Pancreas (tissue), 10 donors: ENCODE data around the gene BANF1. TPM values are rescaled to one million over a fixed set of nuclear protein-coding genes. Genes with fewer than 3 reads are reported as not detected.

Source experiments
- ATAC-seq, 4 donors: fragments of 200-7000 bp; cut with Tn5 transposase; one replicate each; pipeline versions ENCODE4 v1.8.0 to v1.9.1; 2020; ENCODE audit warnings: mild to moderate bottlenecking in 4 of 4, moderate library complexity in 4 of 4
- DNase-seq, 6 donors: peaks; one replicate each; pipeline ENCODE4 v3.0.0-alpha.2; 2020
- FAIRE-seq: peaks from 2 replicates; lab custom pipeline; 2012; peaks lifted over from hg19 to GRCh38; lab: Jason Lieb, UNC
- H3K27ac ChIP-seq, 4 donors: fragments of 200-600 bp; sonication (generic); 1 replicate in 3 of 4; 2 replicates in 1 of 4; pipeline versions ENCODE4 v1.5.0 to v1.8.0; 2020
- H3K27me3 ChIP-seq, 4 donors: fragments of 200-600 bp; one replicate each; pipeline ENCODE4 v1.8.0; 2021
- H3K36me3 ChIP-seq, 3 donors: fragments of 200-600 bp; sonication (generic) in 1 of 3; one replicate each; pipeline versions ENCODE4 v1.5.0 to v1.8.0; 2020 to 2021
- H3K4me1 ChIP-seq, 3 donors: fragments of 200-600 bp; one replicate each; pipeline ENCODE4 v1.8.0; 2021
- H3K4me3 ChIP-seq, 4 donors: fragments of 200-600 bp; sonication (generic) in 2 of 4; one replicate each; pipeline versions ENCODE4 v1.5.0 to v1.8.0; 2020 to 2021
- H3K9me3 ChIP-seq, 4 donors: fragments of 200-600 bp; one replicate each; pipeline ENCODE4 v1.8.0; 2021
- CTCF ChIP-seq, 4 donors: fragments of 200-600 bp; sonication (generic) in 3 of 4; IDR thresholded peaks; one replicate each; pipeline versions ENCODE4 v1.5.0 to v1.8.0; 2021; ENCODE audit warnings: antibody characterized with exemption in 4 of 4
- WGBS, 2 donors: extraction: QIAGEN DNeasy Blood & Tissue Kit; methylation state at CpG; one replicate each; pipeline ENCODE4 v1.1.7; 2013; 5-methylcytosine and 5-hydroxymethylcytosine counted together
- intact Hi-C, 3 donors: fragments of 100-400 bp; cut with DNase I; formaldehyde crosslinking; loops; one replicate each; pipeline versions ENCODE4 v1.11.1 to v1.14.2; 2022
- polyA plus RNA-seq, 2 donors: library from polyadenylated mRNA; stranded (reverse); fragments of 200-250 nt; gene quantifications; one replicate each; pipeline ENCODE4 v1.2.3, GENCODE V29; 2013
- total RNA-seq, 6 donors: library from RNA; stranded (reverse); fragmentation: NEBNext Ultra II Directional in 4 of 6; extraction: Animal tissue kit (Norgen Biotek cat#: 25700) in 4 of 6; gene quantifications; one replicate each; pipeline versions ENCODE4 v1.2.1 to v1.2.4, GENCODE V29; 2021 to 2023
- donor health status: healthy with polysubstance abuse.
- donor health status: DM: no; HTN: no; CAD: no; lungs with moderate emphysema.
- donor health status: DM: no; HTN: no; CAD: no.
- donor health status: control.
- donor health status: control.
- donor health status: Bipolar disorder and iron deficiency.
- donor health status: DM: yes; HTN: yes; CAD: no.
- donor health status: DM: no; HTN: no; CAD: no.
- donor health status: DM: no; HTN: no; CAD: no.
- donor health status: DM: yes; HTN: yes; CAD: no.

The BANF1 gene
- total and polyA plus RNA-seq, 8 donors = 47.5 to 146 (median 84.0) TPM

- no peak for TF ChIP-seq CTCF (IDR thresholded peaks at IDR 0.05)
- Histone ChIP-seq H3K4me3 (no peak overlapping the region), H3K4me1 (peaks cover 9 to 19% (median 14%) of the 10 kb centered on the region in 3 donors), H3K9me3 (no peaks in the 10 kb centered on the region), H3K27ac (no peak overlapping the region), H3K27me3 (no peaks in the 10 kb centered on the region), H3K36me3 (no peaks in the 10 kb centered on the region)
- no peak for ATAC-seq
- intact Hi-C loops = no loop called here
- 62 to 71% methylated on average over 17 of the region's 17 CpGs for WGBS, 2 donors
- no peak for FAIRE-seq
- no peak for DNase-seq
These were observed 43.4 kb upstream of the BANF1 start for GRCh38 chr11:65958774-65959420.

DNA sequence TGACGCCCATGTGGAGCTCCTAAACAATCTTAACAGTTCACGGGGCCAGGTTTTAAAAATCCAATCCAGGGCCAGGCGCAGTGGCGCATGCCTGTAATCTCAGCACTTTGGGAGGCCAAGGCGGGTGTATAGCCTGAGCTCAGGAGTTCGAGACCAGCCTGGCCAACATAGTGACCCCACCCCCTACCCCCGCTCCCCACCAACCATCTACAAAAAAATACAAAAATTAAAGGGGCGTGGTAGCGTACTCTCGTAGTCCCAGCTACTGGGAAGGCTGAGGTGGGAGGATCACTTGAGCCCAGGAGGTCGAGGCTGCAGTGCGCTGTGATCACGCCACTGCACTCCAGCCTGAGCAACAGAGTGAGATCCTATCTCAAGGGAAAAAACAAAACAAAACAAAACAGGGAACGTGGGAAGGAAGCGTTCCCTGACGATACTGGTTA, 41.5 kb upstream of the BANF1 start:
- 44 to 46% methylated on average over 16 of the region's 16 CpGs for WGBS, 2 donors
- no peak for TF ChIP-seq CTCF (IDR thresholded peaks at IDR 0.05)
- H3K27me3 ChIP-seq = no peaks in the 10 kb centered on the region
- H3K4me3 ChIP-seq = peak overlapping the region; percentile 92 to 99 (median 96)
- H3K9me3 ChIP-seq = no peaks in the 10 kb centered on the region
- FAIRE-seq = no peak
- no peak for DNase-seq
- H3K36me3 ChIP-seq = peaks cover 5 to 17% (median 12%) of the 10 kb centered on the region in 3 donors
- peak in 3 of 4 donors; percentile 2 to 19 (median 6) for ATAC-seq
- H3K27ac ChIP-seq = peak overlapping the region; percentile 68 to 88 (median 82)
- intact Hi-C loops = no loop called here
- peaks cover 9 to 21% (median 14%) of the 10 kb centered on the region in 3 donors for H3K4me1 ChIP-seq

DNA sequence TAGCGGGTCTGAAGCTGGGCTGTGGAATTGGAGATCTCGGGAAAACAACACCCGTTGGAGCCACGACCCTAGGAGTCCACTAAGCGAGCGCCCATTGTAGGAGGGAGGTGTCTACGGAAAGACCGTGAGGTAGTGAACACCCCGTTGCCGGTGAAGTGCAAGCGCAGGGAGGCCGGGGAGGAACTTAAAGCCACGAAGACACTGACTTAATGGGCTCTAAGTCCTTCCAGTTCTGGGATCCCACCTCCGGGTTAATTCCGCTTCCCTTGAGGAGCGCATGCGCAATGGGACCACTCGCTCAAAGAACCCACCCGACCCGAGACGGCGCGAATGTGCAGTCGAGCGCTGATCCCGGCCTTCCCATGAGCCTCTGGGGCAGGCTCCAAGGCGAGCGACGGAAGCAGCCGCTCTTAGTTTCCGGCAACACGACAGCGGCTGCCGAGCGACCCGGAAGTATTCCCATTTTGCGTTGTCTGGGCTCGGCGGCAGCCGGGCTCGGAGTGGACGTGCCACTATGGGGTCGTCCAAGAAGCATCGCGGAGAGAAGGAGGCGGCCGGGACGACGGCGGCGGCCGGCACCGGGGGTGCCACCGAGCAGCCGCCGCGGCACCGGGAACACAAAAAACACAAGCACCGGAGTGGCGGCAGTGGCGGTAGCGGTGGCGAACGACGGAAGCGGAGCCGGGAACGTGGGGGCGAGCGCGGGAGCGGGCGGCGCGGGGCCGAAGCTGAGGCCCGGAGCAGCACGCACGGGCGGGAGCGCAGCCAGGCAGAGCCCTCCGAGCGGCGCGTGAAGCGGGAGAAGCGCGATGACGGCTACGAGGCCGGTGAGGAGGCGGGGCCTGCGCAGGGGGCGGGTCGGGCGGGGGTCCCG, 40.8 kb upstream of the BANF1 start, which contains the start of gene SART1:
TSS of gene SART1 (plus strand) at position 468 of the 874 bp plus-strand sequence. CDS start at position 515, 47 bp downstream.
- Histone ChIP-seq H3K27ac (peak within 1 kb of the TSS; percentile 68 to 88 (median 82)), H3K27me3 (no peaks in the 10 kb centered on the region), H3K36me3 (peaks cover 5 to 23% (median 19%) of the 10 kb centered on the region in 3 donors), H3K9me3 (no peaks in the 10 kb centered on the region), H3K4me1 (peaks cover 9 to 21% (median 14%) of the 10 kb centered on the region in 3 donors), H3K4me3 (peak within 1 kb of the TSS; percentile 92 to 99 (median 96))
- intact Hi-C loops = no loop called here
- DNase-seq (peak; percentile 92 to 98 (median 94)), FAIRE-seq (no peak), ATAC-seq (peak; percentile 98 to 99 (median 99))
- no peak for TF ChIP-seq CTCF (IDR thresholded peaks at IDR 0.05)
- WGBS, 2 donors = 0% methylated on average over 73 to 97 of the region's 97 CpGs

GRCh38 chr11:65962141-65962564, 40.1 kb upstream of the BANF1 start:
- Histone ChIP-seq H3K27me3 (no peaks in the 10 kb centered on the region), H3K36me3 (peaks cover 5 to 30% (median 24%) of the 10 kb centered on the region in 3 donors), H3K9me3 (no peaks in the 10 kb centered on the region), H3K4me1 (peaks cover 9 to 21% (median 14%) of the 10 kb centered on the region in 3 donors), H3K27ac (peak overlapping the region in 1 of 4 donors; percentile 87), H3K4me3 (peak overlapping the region; percentile 92 to 99 (median 96))
- FAIRE-seq (no peak), ATAC-seq (no peak), DNase-seq (no peak)
- TF ChIP-seq CTCF (IDR thresholded peaks at IDR 0.05) = no peak
- WGBS, 2 donors = 3 to 6% methylated on average over 11 to 13 of the region's 13 CpGs
- intact Hi-C loops = no loop called here
